SK-N-SH (cell line): ENCODE measurements around the gene PCP4L1.

ENCODE experiments used
- CHD2 ChIP-seq: fragments of 150-350 bp; IDR thresholded peaks from 2 replicates; pipeline ENCODE4 v1.6.1; 2018; ENCODE audit warnings: low read length; ENCODE audit not compliant: partially characterized antibody
- EP300 ChIP-seq, 2 experiments: IDR thresholded peaks; 2 replicates each; pipeline versions ENCODE4 v1.4.0 to v1.6.1; 2012; ENCODE audit warnings: borderline replicate concordance in 1 of 2, low read depth in 1 of 2, low read length in 1 of 2
- MAX ChIP-seq: IDR thresholded peaks from 2 replicates; pipeline ENCODE4 v1.4.0; 2012; ENCODE audit warnings: low read depth
- MXI1 ChIP-seq: IDR thresholded peaks from 2 replicates; pipeline ENCODE4 v1.6.1; 2012; ENCODE audit warnings: mild to moderate bottlenecking, low read depth, low read length, improper control_type of control experiment
- NFIC ChIP-seq: IDR thresholded peaks from 2 replicates; pipeline ENCODE4 v1.4.0; 2012; ENCODE audit warnings: borderline replicate concordance
- NRF1 ChIP-seq: IDR thresholded peaks from 2 replicates; pipeline ENCODE4 v1.6.1; 2012; ENCODE audit warnings: low read depth, mild to moderate bottlenecking, low read length
- POLR2AphosphoS5 ChIP-seq: IDR thresholded peaks from 2 replicates; pipeline ENCODE4 v1.6.1; 2012; ENCODE audit warnings: low read depth, low read length
- RFX5 ChIP-seq: IDR thresholded peaks from 2 replicates; pipeline ENCODE4 v1.6.1; 2012; ENCODE audit warnings: mild to moderate bottlenecking, improper control_type of control experiment, low read length
- SMC3 ChIP-seq: IDR thresholded peaks from 2 replicates; pipeline ENCODE4 v1.6.1; 2012; ENCODE audit warnings: low read depth, low read length, improper control_type of control experiment
- TCF12 ChIP-seq: IDR thresholded peaks from 2 replicates; pipeline ENCODE4 v1.4.0; 2012
- ZBTB33 ChIP-seq: IDR thresholded peaks from 2 replicates; pipeline ENCODE4 v1.4.0; 2012; ENCODE audit warnings: low read depth, borderline replicate concordance
- TF ChIP-seq, protein P1 (sequence below): fragments of 200-600 bp; sonication (generic); IDR thresholded peaks from 2 replicates; pipeline ENCODE4 v1.6.1; 2017; ENCODE audit warnings: antibody characterized with exemption, mild to moderate bottlenecking, moderate library complexity
- TF ChIP-seq, protein P2 (sequence below): fragments of 150-350 bp; IDR thresholded peaks from 2 replicates; pipeline ENCODE4 v1.6.1; 2017; ENCODE audit warnings: antibody characterized with exemption, low read length, low read depth, borderline replicate concordance

- TF ChIP-seq, protein P1, sequence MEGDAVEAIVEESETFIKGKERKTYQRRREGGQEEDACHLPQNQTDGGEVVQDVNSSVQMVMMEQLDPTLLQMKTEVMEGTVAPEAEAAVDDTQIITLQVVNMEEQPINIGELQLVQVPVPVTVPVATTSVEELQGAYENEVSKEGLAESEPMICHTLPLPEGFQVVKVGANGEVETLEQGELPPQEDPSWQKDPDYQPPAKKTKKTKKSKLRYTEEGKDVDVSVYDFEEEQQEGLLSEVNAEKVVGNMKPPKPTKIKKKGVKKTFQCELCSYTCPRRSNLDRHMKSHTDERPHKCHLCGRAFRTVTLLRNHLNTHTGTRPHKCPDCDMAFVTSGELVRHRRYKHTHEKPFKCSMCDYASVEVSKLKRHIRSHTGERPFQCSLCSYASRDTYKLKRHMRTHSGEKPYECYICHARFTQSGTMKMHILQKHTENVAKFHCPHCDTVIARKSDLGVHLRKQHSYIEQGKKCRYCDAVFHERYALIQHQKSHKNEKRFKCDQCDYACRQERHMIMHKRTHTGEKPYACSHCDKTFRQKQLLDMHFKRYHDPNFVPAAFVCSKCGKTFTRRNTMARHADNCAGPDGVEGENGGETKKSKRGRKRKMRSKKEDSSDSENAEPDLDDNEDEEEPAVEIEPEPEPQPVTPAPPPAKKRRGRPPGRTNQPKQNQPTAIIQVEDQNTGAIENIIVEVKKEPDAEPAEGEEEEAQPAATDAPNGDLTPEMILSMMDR = no peak
- TF ChIP-seq, protein P2, sequence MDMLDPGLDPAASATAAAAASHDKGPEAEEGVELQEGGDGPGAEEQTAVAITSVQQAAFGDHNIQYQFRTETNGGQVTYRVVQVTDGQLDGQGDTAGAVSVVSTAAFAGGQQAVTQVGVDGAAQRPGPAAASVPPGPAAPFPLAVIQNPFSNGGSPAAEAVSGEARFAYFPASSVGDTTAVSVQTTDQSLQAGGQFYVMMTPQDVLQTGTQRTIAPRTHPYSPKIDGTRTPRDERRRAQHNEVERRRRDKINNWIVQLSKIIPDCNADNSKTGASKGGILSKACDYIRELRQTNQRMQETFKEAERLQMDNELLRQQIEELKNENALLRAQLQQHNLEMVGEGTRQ = no peak
- TF ChIP-seq MXI1 (no peak), TCF12 (no peak), EP300 (IDR thresholded peaks at IDR 0.05; ENCODE audit: borderline replicate concordance in 1 of 2, low read depth in 1 of 2, low read length in 1 of 2) (no peak), ZBTB33 (no peak), RFX5 (no peak), MAX (no peak), CHD2 (no peak), SMC3 (no peak), POLR2AphosphoS5 (no peak), NRF1 (no peak), NFIC (no peak)
Observed at GRCh38 chr1:161260376-161261260, 2.1 kb downstream of the PCP4L1 start.
